A673 (cell line): ENCODE data around the gene CCNY.

Source experiments
- EZH2 ChIP-seq: fragments of 200-600 bp; sonication (generic); IDR thresholded peaks from 2 replicates; pipeline ENCODE4 v1.6.1; 2017; ENCODE audit warnings: borderline replicate concordance, low read depth, mild to moderate bottlenecking, mixed read lengths, antibody characterized with exemption, low read length; ENCODE audit not compliant: poor library complexity, severe bottlenecking
- TF ChIP-seq, protein P1 (sequence below): fragments of 300-800, 200-600 bp; sonication (generic); conservative IDR thresholded peaks from 2 replicates; pipeline ENCODE4 v1.5.1; 2017; ENCODE audit warnings: low read depth, mild to moderate bottlenecking, antibody characterized with exemption, low read length, moderate library complexity, mixed read lengths

DNA sequence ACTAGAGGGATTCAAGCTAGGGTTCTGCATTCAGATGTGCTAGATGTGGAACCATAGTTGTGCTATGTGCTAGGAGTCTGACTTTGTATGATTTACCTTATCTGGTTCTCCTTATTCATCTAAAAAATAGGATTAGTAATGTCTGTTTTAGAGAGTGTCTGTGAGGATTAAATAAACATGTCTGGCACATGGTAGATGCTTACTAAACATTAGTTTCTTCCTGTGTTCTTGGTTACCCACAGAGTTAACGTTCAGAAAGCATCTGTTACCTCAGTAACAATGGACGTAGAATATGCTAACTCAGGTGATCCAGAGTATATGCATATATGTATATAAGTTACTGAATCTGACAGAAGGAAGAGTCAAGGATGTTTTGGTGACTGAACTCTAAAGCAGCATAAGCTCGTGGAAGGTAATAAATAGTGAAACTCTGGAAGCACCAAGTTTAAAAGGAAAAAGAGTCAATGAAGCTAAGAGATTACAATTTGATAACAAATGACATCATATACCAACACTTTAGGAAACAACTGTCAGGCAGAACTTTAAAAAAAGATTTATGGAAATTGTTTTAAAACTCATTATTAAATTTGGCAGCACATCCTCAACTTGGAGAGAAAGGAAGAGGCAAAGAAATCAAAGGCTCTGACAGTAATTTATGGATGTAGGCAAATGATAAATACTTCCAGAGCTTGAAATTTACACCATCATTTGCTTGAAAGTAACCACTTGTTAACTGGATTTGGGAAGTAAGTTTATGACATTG, 127.0 kb downstream of the CCNY start:
- TF ChIP-seq, protein P1, sequence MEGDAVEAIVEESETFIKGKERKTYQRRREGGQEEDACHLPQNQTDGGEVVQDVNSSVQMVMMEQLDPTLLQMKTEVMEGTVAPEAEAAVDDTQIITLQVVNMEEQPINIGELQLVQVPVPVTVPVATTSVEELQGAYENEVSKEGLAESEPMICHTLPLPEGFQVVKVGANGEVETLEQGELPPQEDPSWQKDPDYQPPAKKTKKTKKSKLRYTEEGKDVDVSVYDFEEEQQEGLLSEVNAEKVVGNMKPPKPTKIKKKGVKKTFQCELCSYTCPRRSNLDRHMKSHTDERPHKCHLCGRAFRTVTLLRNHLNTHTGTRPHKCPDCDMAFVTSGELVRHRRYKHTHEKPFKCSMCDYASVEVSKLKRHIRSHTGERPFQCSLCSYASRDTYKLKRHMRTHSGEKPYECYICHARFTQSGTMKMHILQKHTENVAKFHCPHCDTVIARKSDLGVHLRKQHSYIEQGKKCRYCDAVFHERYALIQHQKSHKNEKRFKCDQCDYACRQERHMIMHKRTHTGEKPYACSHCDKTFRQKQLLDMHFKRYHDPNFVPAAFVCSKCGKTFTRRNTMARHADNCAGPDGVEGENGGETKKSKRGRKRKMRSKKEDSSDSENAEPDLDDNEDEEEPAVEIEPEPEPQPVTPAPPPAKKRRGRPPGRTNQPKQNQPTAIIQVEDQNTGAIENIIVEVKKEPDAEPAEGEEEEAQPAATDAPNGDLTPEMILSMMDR = no peak
- TF ChIP-seq EZH2 = no peak
